GM20431 (cell line): ENCODE measurements around the gene ACSS1.

ENCODE experiments used
- in situ Hi-C: fragments of 300-500 bp; cut with MseI, MboI; formaldehyde crosslinking; loops from one replicate; pipeline ENCODE4 v1.15.0; 2020; ENCODE audit warnings: low sequenced_read_pairs; ENCODE audit not compliant: unreplicated experiment

The ACSS1 gene

GRCh38 chr20:25061821-25062530, 4.0 kb upstream of the ACSS1 start:
- in situ Hi-C loops = loop anchor here (5.0 kb wide), 1 partner anchor 65 kb away; no protein-coding TSS in a partner anchor

- in situ Hi-C loops = loop anchor here (5.0 kb wide), 1 partner anchor 64 kb away; no protein-coding TSS in a partner anchor
Measured at GRCh38 chr20:25061103-25061799, 3.3 kb upstream of the ACSS1 start.

DNA sequence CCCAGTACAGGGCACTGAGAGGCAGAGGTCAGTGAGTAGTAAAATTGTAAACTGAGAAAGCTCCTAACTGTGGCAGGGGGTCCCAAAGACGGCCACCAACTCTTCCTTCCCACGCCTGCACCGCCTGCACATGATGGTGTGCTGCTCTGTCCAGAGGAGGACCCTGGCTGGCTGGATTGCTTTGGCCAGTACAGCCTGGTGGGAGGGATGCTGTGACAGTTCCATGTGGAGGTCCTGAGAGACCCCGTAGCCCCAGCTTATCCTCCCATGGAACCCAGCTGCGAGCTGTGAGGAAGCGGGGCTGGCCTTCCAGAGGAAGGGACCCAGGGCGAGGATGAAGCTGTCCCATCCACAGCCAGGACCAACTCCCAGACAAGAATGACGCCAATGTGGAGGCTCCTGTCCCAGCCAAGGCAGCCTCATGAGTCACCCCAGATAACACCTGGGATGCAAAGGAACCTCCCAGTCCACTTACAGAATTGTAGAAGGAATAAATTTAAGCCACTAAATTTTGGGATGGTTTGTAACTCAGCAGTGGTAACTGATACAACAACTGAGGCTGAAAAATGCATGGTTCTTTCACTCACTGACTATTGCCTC, 2.0 kb upstream of the ACSS1 start:
- in situ Hi-C loops = loop anchor here (5.0 kb wide), 1 partner anchor 63 kb away; no protein-coding TSS in a partner anchor

- in situ Hi-C loops = no loop called here
Measured at GRCh38 chr20:25058847-25059810, 1.2 kb upstream of the ACSS1 start.

DNA sequence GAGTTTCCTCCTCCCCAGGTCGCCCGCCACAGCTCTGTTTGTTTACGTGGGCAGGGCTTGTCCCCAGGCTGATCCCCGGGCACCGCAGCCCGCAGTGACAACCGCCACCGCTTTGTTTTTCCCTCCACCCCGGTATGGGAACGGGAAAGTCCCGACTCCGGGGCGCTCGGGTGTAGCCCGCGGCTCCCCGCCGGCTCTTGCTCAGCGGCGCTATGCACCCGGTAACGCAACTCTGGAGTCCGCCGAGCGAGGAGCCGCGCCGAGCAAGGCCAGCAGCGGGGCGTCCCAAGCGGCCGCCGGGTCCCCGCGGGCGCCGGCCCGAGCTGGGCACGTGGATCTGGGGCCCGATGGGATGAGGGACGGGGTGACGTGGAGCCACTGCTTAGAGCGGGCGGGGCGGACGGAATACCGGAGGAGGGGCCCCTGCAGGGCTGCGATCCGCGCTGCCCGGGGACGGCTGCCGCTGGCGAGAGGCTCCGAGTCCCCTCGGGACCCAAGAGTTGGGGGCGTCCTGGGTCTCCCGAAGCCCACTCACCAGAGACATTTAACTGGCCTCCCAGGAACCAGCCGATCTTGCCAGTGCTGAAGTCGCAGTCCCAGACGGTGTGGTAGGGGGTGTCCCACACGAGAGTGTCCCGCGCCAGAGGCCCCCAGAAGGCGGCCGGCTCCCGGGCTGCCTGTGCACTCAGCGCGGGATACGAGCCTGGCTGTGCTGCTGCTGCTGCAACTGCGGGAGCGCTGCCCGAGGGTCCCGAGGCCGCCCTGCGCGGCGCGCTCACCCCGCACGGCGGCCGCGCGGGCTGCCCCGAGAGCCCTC, 497 bp downstream of the ACSS1 start:
- in situ Hi-C loops = no loop called here

DNA sequence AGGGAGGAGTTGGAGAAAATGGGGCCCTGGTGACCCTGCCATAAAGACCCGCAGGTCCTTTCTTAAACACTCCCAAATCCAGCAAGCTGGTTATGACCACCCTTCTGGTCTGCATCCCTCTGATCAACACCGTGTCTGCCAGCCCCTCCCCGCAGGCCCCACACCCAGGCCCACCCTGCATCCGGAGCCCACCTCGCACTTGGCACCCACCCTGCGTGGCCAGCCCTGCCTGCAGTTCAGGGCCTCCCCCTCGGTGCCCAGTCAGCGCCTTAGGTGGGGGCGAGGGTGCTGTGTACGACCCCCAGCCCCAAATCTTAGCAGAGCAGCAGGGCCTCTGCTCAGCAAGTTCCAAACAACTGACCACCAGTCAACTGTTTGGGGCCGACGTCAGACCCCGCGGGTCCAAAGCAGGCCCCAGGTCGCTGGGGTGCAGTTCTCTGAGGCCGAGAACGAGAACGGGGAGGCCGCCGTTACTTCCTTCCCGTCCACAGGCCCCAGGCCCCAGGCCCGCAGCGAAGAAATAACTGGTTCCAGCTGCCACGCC, 1.2 kb downstream of the ACSS1 start:
- in situ Hi-C loops = no loop called here

- in situ Hi-C loops = no loop called here
Measured at GRCh38 chr20:25055711-25056495, 2.0 kb downstream of the ACSS1 start.

DNA sequence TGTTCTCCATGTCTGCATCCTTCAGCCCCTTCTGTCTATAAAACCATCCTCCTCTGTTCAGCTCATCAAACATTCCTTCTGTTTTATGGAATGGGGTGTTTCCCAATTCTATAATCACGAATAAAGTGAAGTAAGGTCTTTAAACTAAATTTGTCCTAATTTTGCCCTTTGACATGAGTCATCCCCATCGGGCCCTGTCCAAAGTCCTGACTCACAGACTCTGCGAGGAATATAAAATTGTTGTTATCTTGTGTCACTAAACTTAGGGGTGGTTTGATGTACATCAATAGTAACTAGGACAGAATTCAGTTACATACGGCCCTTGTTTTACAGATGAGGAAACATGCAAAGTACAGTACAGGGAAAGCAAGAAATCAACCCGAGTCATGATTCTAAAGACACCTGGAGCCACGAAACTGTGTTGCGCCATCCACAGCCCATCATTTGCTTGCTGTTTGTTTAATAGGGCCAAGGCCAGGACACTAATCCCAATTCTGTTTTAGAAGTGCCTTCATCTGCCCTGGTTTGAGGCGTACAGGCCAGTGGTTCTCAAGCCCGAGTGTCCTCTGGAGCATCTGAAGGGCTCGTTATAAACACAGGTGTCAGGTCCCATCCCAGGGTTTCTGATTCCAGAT, 2.8 kb downstream of the ACSS1 start:
- in situ Hi-C loops = no loop called here

DNA sequence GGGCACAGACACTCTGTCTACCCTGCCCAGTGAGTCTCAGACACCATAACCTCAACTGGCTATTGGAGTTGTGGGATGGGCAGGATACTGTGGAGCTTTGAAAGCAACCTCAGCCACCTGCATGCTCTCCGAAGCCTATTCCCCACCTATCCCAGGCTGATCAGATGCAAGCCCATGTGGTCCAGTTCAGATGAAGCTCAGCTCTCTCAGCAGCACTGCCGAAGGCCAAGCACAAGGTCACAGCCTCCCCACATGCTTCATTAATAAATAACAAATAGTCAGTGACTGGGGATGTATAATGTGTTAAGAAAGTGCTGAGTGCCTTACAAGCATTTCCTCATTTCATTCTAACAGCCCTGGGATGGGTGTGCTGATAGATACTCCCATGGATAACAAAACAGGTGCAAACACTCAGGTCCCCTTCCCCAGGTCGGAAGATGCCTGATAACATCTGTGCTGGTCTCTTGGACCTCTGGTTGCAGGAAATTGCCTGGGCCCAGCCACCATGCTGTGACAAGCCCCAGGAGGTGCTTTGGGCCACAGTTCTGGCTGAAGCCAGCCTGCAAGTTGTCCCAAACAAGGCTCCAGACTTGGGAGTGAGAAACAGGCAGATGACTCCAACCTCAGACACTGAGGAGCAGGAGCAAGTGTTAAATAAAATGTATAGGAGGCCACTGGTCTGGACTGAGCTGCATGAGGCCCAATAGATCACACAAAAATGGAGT, 3.7 kb downstream of the ACSS1 start:
- in situ Hi-C loops = no loop called here

DNA sequence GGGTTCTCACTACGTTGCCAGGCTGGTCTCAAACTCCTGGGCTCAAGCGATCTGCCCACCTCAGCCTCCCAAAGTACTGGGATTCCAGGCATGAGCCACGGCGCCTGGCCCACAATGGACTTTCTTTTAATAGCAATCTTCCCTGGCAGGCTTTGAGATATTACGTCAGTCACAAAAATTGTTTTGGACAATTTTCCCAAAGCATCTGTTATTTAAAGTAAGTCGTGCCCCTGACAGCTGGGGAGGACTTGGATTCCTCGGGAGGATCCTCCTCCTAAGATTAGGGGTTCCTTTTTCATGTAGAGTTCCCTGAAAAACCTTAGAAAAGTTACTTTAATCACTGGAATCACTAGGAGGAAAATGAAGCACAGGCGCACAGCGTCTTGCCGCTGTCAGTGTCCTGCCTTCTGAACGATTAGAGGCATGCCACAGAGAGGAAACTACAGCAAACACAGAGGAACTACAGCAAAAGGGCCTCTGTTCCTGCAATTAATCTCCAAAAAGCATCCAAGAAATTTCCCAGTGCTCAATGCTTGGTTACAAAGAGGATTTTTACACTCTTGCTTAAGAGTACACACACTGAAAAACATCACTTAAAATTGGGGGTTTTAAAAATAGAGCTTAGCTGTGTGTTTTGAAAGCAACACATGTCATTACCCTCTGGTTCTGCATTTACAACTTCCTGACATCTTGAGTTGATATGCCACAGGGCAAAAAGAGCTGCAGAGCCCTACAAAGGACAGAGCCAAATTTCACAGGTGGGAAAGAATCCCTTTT, 4.5 kb downstream of the ACSS1 start:
- in situ Hi-C loops = no loop called here

DNA sequence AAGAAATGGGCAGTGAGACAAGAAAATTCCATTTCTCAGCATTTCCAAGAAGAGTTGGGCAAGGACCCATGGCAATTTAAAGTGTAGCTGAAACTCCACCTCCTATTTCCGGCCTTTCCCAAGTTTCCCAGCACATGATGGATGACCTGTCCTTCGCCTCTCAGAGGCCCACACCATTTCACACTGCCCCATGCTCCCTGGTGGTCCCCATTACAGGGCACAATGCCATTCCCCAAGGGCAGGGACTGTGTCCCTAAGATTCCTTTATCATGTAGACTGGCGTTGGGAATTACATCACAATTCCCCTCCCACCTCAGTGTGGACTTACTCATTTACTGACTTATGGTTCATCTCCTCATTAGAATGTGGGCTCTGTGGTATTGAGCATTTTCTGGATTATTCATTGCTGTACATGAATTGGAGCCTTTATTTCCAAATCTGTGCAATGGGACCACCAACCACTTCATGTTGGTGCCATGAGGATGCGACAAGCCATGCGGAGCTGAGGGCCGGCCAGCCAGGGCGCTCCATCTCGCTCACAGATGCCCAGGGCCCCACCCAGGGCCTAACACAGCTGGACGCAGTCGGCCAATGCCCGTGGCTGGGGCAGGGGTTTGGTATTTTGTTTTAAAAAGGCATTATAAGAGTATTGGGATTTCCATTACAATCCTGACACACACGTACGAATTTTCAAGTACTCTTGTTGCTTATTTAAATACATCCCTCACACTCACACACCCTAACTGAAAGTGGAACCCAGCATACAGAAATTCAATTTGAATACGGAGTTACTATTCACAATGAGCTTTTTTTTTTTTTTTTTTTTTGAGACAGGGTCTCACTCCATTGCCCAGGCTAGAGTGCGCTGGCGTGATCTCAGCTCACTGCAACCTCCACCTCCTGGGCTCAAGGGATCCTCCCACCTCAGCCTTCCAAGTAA, 5.4 kb downstream of the ACSS1 start:
- in situ Hi-C loops = no loop called here

- in situ Hi-C loops = no loop called here
Measured at GRCh38 chr20:25051386-25052155, 6.4 kb downstream of the ACSS1 start.

DNA sequence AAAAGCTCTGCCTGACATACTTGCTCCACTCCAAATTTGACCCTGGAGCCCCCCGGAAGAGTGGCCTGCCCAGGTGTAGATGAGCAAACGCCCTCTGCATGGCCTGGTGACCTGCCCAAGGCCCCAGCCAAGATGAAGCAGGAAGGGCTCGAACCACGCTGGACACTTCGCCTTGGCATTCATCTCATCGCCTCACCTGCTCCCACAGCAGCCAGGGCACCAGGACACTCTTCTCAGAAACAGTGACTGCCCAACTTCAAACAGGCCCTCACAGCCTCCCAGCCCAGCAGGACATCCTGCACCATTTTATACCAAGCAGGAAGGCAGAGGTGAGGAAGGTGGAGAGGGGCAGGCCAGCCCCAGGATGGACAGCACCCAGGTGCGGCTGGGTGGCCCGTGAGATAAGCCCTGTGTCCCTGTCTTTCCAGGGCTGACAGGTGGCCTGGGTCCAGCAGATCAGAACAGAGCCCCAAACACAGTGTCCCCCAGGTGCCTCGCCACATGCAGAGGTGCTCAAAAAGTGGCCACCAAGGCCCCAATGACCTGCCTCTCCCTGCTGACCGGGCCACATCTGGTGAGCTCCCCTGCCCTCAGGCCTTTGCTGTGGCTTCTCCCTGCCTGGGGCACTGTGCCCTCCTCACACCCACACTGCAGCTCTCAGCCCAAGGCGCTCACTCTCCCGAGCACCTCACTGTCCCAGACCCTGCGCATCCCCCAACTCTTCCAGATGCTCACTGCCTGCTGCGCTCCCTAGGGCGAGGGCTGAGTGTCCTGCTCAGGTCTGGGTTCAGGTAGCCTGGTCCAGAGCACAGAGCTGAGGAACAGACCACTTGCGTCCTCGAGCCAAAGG, 7.2 kb downstream of the ACSS1 start:
- in situ Hi-C loops = no loop called here

GRCh38 chr20:25050082-25050481, 7.9 kb downstream of the ACSS1 start:
- in situ Hi-C loops = no loop called here
